K562 (cell line): ENCODE results near the gene ABCC10. TPM values are rescaled to one million over a fixed set of nuclear protein-coding genes. Genes with fewer than 3 reads are reported as not detected.

ENCODE experiments used
- BDP1 ChIP-seq: IDR thresholded peaks from 3 replicates; pipeline ENCODE4 v1.6.1; 2011; ENCODE audit not compliant: insufficient read length, insufficient read depth
- C11orf30 ChIP-seq: fragments of 450-650 bp; IDR thresholded peaks from 2 replicates; pipeline ENCODE4 v1.6.1; 2016; ENCODE audit warnings: low read depth, mild to moderate bottlenecking
- CEBPB ChIP-seq: fragments of 450-650 bp; IDR thresholded peaks from 2 replicates; pipeline ENCODE4 v1.6.1; 2016; ENCODE audit warnings: missing genetic modification characterization, missing compliant biosample characterization
- CREB1 ChIP-seq, 2 experiments: sonication (generic) in 1 of 2; formaldehyde crosslinking in 1 of 2; IDR thresholded peaks; 2 replicates each; pipeline versions ENCODE4 v1.6.1 to v1.8.0; 2012 to 2022; ENCODE audit warnings: inconsistent platforms in 1 of 2, mild to moderate bottlenecking in 1 of 2, missing genetic modification reagents in 1 of 2, moderate library complexity in 1 of 2
- EP300 ChIP-seq: IDR thresholded peaks from 2 replicates; pipeline ENCODE4 v1.6.1; 2012; ENCODE audit warnings: low read length, improper control_type of control experiment
- ETV6 ChIP-seq, 3 experiments: fragments of 150-350 bp in 1 of 3; sonication (generic) in 1 of 3; formaldehyde crosslinking in 1 of 3; IDR thresholded peaks; 2 replicates each; pipeline versions ENCODE4 v1.6.1 to v1.8.0; 2014 to 2022; ENCODE audit warnings: borderline replicate concordance in 2 of 3, low read depth in 2 of 3, antibody characterized with exemption in 1 of 3, low read length in 1 of 3, mild to moderate bottlenecking in 1 of 3, missing genetic modification reagents in 1 of 3
- GABPB1 ChIP-seq: sonication (generic); formaldehyde crosslinking; IDR thresholded peaks from 2 replicates; pipeline ENCODE4 v1.8.0; 2022; ENCODE audit warnings: mild to moderate bottlenecking, missing genetic modification reagents
- IRF2 ChIP-seq: sonication (generic); formaldehyde crosslinking; IDR thresholded peaks from 2 replicates; pipeline ENCODE4 v1.8.1; 2022; ENCODE audit warnings: mild to moderate bottlenecking, missing genetic modification reagents
- JUNB ChIP-seq: fragments of 450-650 bp; formaldehyde crosslinking; conservative IDR thresholded peaks from 2 replicates; pipeline ENCODE4 v1.4.0; 2020; ENCODE audit warnings: mild to moderate bottlenecking
- KAT2B ChIP-seq: IDR thresholded peaks from one replicate; pipeline ENCODE4 v1.6.1; 2012; ENCODE audit warnings: low read depth, mild to moderate bottlenecking, control low read depth, inconsistent platforms, low read length, moderate library complexity
- MYNN ChIP-seq, 2 experiments: sonication (generic); formaldehyde crosslinking in 1 of 2; IDR thresholded peaks; 2 replicates each; pipeline versions ENCODE4 v1.5.0 to v1.6.1; 2016 to 2020; ENCODE audit warnings: antibody characterized with exemption in 1 of 2, missing genetic modification reagents in 1 of 2
- SIN3A ChIP-seq, 2 experiments: fragments of 150-350 bp in 1 of 2; IDR thresholded peaks; 2 replicates each; pipeline ENCODE4 v1.6.1; 2011 to 2016; ENCODE audit warnings: borderline replicate concordance in 2 of 2, low read depth in 2 of 2, low read length in 2 of 2, mild to moderate bottlenecking in 2 of 2, moderate library complexity in 2 of 2; ENCODE audit not compliant: control insufficient read depth in 1 of 2
- SMARCA4 ChIP-seq: fragments of 450-650 bp; IDR thresholded peaks from 2 replicates; pipeline ENCODE4 v1.6.1; 2016
- ZNF12 ChIP-seq: sonication (generic); formaldehyde crosslinking; IDR thresholded peaks from 2 replicates; pipeline ENCODE4 v1.4.0; 2020; ENCODE audit warnings: mild to moderate bottlenecking, missing genetic modification reagents
- ZNF212 ChIP-seq: fragments of 450-650 bp; formaldehyde crosslinking; IDR thresholded peaks from 2 replicates; pipeline ENCODE4 v1.4.0; 2020; ENCODE audit warnings: mild to moderate bottlenecking
- ZNF77 ChIP-seq: fragments of 250-450 bp; sonication (Bioruptor Pico); IDR thresholded peaks from 2 replicates; pipeline ENCODE4 v1.5.0; 2020
- ZNF785 ChIP-seq: fragments of 250-450 bp; sonication (Bioruptor Pico); IDR thresholded peaks from 2 replicates; pipeline ENCODE4 v1.4.0; 2020; ENCODE audit warnings: mild to moderate bottlenecking
- polyA plus RNA-seq, 8 experiments: library from polyadenylated mRNA; depleted of rRNA in 4 of 8; stranded (reverse) in 5 of 8; unstranded in 3 of 8; fragments of >200 nt; fragmentation: Nextera tagmentation in 2 of 8; fragmentation: Illumina TruSeq in 1 of 8; extraction: Ambion mirVana in 2 of 8; extraction: Trizol in 1 of 8; gene quantifications; 2 replicates each; pipeline versions ENCODE4 v1.2.1 to v1.2.3, GENCODE V29; 2011 to 2014; ENCODE audit warnings: inconsistent platforms in 1 of 8, missing spikeins in 1 of 8
- total RNA-seq, 7 experiments: library from RNA; depleted of rRNA in 6 of 7; stranded (reverse); fragments of >200 nt in 6 of 7; fragmentation: Illumina TruSeq in 2 of 7; extraction: Trizol in 2 of 7; gene quantifications; 2 replicates each; pipeline versions ENCODE4 v1.2.1 to v1.2.3, GENCODE V29; 2011 to 2021; ENCODE audit warnings: low replicate concordance in 1 of 7
- TF ChIP-seq, protein P1 (sequence below): fragments of 250-450 bp; sonication (Bioruptor Pico); IDR thresholded peaks from 2 replicates; pipeline ENCODE4 v1.5.0; 2020; ENCODE audit warnings: mild to moderate bottlenecking
- TF ChIP-seq, protein P2 (sequence below): fragments of 250-450 bp; sonication (Bioruptor Pico); IDR thresholded peaks from 2 replicates; pipeline ENCODE4 v1.8.0; 2021; ENCODE audit warnings: borderline replicate concordance, mild to moderate bottlenecking, moderate library complexity; ENCODE audit not compliant: poor library complexity, severe bottlenecking
- TF ChIP-seq, protein P3 (sequence below): fragments of 450-650 bp; formaldehyde crosslinking; IDR thresholded peaks from 2 replicates; pipeline ENCODE4 v1.4.0; 2022; ENCODE audit warnings: mild to moderate bottlenecking, moderate library complexity
- TF ChIP-seq, protein P4 (sequence below): sonication (generic); formaldehyde crosslinking; IDR thresholded peaks from 2 replicates; pipeline ENCODE4 v1.8.1; 2023; ENCODE audit warnings: mild to moderate bottlenecking, missing genetic modification reagents

The ABCC10 gene
- total and polyA plus RNA-seq, 9 of the 15 experiments (the other 6 are each of a cell fraction or from before 2014, with no cell fraction given), result 2.4 to 29.1 (median 13.7) TPM

DNA sequence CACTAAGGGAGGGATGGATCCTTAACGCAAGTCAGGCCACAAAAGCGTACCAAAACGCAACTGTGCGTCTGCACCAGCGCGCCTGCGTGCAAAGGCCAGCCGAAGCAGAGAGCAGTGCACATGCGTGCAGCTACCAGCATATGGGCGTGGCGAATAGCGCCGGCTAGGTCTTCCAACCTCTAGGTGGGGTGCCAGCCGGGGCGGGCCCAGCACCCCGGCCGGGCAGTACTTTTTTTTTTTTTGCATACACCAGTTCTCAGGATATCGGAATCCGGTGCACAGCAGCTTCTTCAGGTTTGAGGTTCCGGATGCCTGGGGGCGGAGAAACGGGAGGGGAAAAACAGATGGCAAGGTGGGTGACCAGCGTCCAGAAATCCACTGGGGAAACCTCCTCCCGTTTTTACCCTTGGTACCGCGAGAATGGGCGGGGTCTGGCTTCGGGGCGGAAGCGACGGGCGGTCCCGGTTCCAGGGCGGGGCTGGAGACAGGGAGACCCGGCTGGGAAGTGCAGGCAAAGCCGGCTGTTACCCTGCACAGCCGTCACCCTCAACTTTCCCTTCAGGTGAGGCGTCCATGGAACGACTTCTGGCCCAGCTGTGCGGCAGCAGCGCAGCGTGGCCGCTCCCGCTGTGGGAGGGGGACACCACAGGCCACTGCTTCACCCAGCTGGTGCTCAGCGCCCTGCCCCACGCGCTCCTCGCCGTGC lies at the start of gene ABCC10 (continued):
- TF ChIP-seq ZNF785 (CRISPR knock-in tag), result no peak
- no peak for TF ChIP-seq ZNF212 (CRISPR knock-in tag)
- TF ChIP-seq, protein P1, sequence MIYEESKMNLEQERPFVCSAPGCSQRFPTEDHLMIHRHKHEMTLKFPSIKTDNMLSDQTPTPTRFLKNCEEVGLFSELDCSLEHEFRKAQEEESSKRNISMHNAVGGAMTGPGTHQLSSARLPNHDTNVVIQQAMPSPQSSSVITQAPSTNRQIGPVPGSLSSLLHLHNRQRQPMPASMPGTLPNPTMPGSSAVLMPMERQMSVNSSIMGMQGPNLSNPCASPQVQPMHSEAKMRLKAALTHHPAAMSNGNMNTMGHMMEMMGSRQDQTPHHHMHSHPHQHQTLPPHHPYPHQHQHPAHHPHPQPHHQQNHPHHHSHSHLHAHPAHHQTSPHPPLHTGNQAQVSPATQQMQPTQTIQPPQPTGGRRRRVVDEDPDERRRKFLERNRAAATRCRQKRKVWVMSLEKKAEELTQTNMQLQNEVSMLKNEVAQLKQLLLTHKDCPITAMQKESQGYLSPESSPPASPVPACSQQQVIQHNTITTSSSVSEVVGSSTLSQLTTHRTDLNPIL (CRISPR knock-in tag), result no peak
- TF ChIP-seq SIN3A (IDR thresholded peaks at IDR 0.05; ENCODE audit: borderline replicate concordance in 2 of 2, control insufficient read depth in 1 of 2, low read depth in 2 of 2, low read length in 2 of 2), result peak; percentile 66 to 71; a peak in 2 of 4 replicates
- TF ChIP-seq, protein P2, sequence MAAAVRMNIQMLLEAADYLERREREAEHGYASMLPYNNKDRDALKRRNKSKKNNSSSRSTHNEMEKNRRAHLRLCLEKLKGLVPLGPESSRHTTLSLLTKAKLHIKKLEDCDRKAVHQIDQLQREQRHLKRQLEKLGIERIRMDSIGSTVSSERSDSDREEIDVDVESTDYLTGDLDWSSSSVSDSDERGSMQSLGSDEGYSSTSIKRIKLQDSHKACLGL (CRISPR knock-in tag), result no peak
- peak; percentile 43; the same call in 1 of the 2 replicates for TF ChIP-seq SMARCA4
- no peak for TF ChIP-seq ETV6 (IDR thresholded peaks at IDR 0.05; ENCODE audit: borderline replicate concordance in 1 of 2, low read depth in 2 of 2, low read length in 1 of 2)
- peak; percentile 25; the same call in 1 of the 2 replicates for TF ChIP-seq ETV6 (CRISPR knock-in tag; IDR thresholded peaks at IDR 0.05; ENCODE audit: borderline replicate concordance)
- peak; percentile 70 for TF ChIP-seq GABPB1 (CRISPR knock-in tag)
- peak; percentile 87 for TF ChIP-seq ZNF12 (CRISPR knock-in tag)
- no peak for TF ChIP-seq KAT2B
- peak; percentile 69; the same call in 1 of the 2 replicates for TF ChIP-seq C11orf30
- no peak for TF ChIP-seq BDP1
- no peak for TF ChIP-seq ZNF77 (CRISPR knock-in tag)
- TF ChIP-seq CREB1 (IDR thresholded peaks at IDR 0.05), result peak; percentile 87; the same call in 1 of the 2 replicates
- peak; percentile 82 for TF ChIP-seq CREB1 (CRISPR knock-in tag; IDR thresholded peaks at IDR 0.05)
- no peak for TF ChIP-seq CEBPB
- no peak for TF ChIP-seq EP300
- no peak for TF ChIP-seq JUNB (CRISPR knock-in tag)
- no peak for TF ChIP-seq IRF2
- TF ChIP-seq, protein P3, sequence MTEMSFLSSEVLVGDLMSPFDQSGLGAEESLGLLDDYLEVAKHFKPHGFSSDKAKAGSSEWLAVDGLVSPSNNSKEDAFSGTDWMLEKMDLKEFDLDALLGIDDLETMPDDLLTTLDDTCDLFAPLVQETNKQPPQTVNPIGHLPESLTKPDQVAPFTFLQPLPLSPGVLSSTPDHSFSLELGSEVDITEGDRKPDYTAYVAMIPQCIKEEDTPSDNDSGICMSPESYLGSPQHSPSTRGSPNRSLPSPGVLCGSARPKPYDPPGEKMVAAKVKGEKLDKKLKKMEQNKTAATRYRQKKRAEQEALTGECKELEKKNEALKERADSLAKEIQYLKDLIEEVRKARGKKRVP (CRISPR knock-in tag), result no peak
- TF ChIP-seq MYNN (IDR thresholded peaks at IDR 0.05), result peak; percentile 69
- no peak for TF ChIP-seq MYNN (CRISPR knock-in tag; IDR thresholded peaks at IDR 0.05)
- TF ChIP-seq, protein P4, sequence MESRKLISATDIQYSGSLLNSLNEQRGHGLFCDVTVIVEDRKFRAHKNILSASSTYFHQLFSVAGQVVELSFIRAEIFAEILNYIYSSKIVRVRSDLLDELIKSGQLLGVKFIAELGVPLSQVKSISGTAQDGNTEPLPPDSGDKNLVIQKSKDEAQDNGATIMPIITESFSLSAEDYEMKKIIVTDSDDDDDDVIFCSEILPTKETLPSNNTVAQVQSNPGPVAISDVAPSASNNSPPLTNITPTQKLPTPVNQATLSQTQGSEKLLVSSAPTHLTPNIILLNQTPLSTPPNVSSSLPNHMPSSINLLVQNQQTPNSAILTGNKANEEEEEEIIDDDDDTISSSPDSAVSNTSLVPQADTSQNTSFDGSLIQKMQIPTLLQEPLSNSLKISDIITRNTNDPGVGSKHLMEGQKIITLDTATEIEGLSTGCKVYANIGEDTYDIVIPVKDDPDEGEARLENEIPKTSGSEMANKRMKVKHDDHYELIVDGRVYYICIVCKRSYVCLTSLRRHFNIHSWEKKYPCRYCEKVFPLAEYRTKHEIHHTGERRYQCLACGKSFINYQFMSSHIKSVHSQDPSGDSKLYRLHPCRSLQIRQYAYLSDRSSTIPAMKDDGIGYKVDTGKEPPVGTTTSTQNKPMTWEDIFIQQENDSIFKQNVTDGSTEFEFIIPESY (CRISPR knock-in tag), result 0 out of 2 replicates have a peak, but pooled peaks have one; percentile 18
